GM11168 (cell line): ENCODE results near the gene TMEM45A.
"Not testable (repeated sequence)": the region's sequence is repeated elsewhere in the genome, so short reads cannot be mapped to it uniquely, and the experiment has no call there.

Experiments
- in situ Hi-C: fragments of 300-500 bp; cut with MboI; formaldehyde crosslinking; loops from one replicate; pipeline ENCODE4 v1.12.0; 2022; ENCODE audit warnings: low sequenced_read_pairs; ENCODE audit not compliant: unreplicated experiment

The TMEM45A gene

GRCh38 chr3:100563228-100563627 lies 70.8 kb downstream of the TMEM45A start:
- in situ Hi-C loops, result no loop called here

DNA sequence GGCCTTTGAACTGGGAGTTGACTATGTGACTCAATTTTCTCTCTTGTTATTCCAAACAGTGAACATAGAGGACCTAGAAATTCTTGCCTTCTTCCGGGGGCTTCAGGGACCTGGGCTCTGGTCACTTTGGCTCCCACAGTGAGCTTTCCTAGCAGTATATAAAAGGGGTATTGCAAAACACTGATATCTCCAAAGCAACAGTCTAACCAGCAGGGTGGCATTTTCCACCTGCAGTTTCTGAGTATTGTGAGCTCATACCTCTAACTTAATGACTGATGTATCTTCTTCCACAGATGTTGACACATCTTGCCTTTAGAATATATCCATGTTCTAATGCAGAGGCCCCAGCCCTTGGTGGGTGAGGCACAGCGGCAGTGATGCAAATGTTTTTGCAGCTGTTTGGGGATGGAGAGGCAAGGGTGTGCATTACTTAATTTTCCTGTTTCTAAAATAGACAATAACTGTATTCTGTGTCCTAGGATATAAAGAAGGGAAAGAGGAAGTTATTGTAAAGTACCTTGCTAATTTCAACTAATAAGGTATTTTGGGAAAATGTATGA lies 71.3 kb downstream of the TMEM45A start:
- in situ Hi-C loops, result no loop called here

DNA sequence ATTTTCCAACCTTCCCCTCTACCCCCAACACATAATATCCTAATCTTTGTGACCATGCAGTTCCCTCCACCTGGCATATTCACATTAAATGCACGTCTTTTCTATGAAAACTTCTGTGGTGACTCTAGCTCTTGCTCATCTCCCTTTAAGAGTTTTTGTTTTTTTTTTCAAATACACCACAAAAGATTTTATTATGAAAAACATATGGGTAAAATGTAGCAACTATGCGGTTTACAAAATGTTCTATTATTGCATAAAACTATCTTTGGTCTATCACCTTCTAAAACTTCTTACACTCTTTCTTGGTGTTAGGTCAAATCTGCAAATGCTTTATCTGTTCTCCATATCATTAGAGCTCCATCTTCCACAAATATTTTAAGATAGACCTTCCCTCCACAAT lies 78.4 kb downstream of the TMEM45A start:
- in situ Hi-C loops, result no loop called here

- in situ Hi-C loops, result no loop called here
Measured at GRCh38 chr3:100574536-100574935, 82.1 kb downstream of the TMEM45A start.

- in situ Hi-C loops, result no loop called here
Measured at GRCh38 chr3:100575704-100576103, 83.3 kb downstream of the TMEM45A start.

GRCh38 chr3:100577382-100578008 lies 85.1 kb downstream of the TMEM45A start:
- in situ Hi-C loops, result no loop called here

- in situ Hi-C loops, result no loop called here
Measured at GRCh38 chr3:100578646-100579045, 86.2 kb downstream of the TMEM45A start.

DNA sequence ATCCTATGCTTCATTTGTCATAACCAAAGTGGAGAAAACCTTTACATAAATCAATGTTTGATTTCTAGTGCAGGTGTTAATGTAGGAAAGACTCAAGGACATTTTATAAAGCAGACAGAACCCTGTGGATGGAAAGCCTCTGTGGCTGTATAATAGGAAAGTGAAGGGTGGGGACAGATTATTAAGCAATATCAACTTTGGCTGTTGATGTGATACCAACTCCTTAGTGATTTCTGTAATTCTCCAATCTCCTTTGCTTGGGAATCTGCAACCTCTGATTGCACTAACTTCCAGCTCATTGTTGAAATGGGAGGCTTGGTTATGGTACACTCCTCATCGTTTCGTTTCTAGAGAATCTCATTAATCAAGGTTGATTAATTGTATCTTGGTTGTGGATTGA lies 87.7 kb downstream of the TMEM45A start:
- in situ Hi-C loops, result no loop called here

DNA sequence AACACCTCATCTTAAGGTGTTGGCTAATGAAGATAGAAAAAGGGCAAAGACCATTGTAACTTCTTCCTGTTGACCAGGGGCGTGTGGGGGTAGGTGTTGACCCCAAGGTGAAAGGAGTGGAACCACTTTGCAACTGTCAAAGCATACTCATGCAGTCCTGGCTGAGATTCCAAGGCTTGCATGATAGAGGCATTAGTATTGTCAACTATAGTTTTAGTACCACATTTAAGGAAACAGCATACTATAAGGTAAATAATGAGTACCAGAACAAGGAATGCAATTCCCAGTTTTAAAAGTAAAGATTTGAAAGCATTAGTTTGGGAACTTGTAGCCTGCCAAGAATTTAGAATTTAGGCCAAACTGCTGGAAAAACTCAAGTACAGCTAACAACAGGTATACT lies 89.2 kb downstream of the TMEM45A start:
- in situ Hi-C loops, result no loop called here

GRCh38 chr3:100582157-100582556 lies 89.7 kb downstream of the TMEM45A start:
- in situ Hi-C loops, result not testable (repeated sequence)

GRCh38 chr3:100584101-100584660 lies 91.8 kb downstream of the TMEM45A start:
- in situ Hi-C loops, result no loop called here

- in situ Hi-C loops, result loop anchor here (5.0 kb wide), 1 partner anchor 125 kb away; no protein-coding TSS in a partner anchor
Measured at GRCh38 chr3:100586832-100587231, 94.4 kb downstream of the TMEM45A start.

GRCh38 chr3:100588251-100588650 lies 95.8 kb downstream of the TMEM45A start:
- in situ Hi-C loops, result loop anchor here (5.0 kb wide), 1 partner anchor 126 kb away; no protein-coding TSS in a partner anchor

DNA sequence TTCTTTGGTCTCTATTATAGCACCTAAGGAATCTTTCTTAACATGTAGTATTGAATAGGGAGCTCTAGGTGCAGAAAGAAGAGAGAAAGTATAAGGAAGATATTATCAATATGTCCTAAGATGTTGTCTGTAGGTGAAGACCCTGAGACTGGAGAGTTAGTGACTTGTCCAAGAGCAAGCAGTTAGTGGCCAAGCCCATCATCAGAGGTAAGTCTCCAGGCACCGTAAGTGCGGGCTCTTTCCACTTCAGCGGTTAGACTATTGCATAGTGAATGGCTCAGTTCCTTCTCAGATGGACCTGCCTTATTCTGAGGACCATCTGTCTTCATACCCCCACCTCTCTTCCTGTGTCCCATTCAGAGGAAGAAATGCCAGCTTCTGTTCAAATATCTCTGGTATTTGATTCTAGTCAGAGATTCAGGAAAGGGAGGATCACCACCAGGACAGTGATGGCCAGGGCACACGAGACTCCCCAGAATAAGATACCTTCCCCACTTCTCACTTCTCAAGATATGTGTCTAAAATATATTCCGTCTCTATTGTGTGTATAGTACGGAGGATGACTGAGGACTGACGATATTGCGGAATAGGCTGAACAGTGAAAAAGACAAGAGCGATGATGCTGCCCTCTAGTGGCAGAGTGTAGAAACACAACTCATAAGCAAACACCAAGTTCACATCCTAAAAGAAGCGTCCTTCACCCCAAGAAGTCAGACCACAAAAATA lies 97.9 kb downstream of the TMEM45A start:
- in situ Hi-C loops, result no loop called here

DNA sequence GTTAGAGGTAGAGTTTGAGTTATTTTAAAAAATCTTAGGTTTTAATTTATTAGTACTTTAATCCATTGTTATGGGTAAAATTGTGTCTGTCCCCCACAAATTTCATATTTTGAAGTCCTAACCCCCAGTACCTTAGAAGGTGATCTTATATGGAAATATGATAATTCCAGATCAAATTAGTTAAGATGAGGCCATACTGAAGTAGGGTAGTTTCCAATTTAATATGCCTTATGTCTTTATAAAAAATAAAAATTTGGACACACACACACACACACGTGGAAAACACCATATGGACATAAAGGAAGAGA lies 98.4 kb downstream of the TMEM45A start:
- in situ Hi-C loops, result no loop called here

- in situ Hi-C loops, result no loop called here
Measured at GRCh38 chr3:100591411-100591810, 99.0 kb downstream of the TMEM45A start.

- in situ Hi-C loops, result no loop called here
Measured at GRCh38 chr3:100600181-100601042, 108.0 kb downstream of the TMEM45A start.

GRCh38 chr3:100602506-100603444 lies 110.4 kb downstream of the TMEM45A start:
- in situ Hi-C loops, result no loop called here

GRCh38 chr3:100603469-100603868 lies 111.0 kb downstream of the TMEM45A start:
- in situ Hi-C loops, result no loop called here
